ENCODE data around the gene IFT88. TPM values are rescaled to one million over a fixed set of nuclear protein-coding genes. Genes with fewer than 3 reads are reported as not detected.

IFT88 gene
- total RNA-seq, 1 experiment from 2014 or later = 12.1 TPM

DNA sequence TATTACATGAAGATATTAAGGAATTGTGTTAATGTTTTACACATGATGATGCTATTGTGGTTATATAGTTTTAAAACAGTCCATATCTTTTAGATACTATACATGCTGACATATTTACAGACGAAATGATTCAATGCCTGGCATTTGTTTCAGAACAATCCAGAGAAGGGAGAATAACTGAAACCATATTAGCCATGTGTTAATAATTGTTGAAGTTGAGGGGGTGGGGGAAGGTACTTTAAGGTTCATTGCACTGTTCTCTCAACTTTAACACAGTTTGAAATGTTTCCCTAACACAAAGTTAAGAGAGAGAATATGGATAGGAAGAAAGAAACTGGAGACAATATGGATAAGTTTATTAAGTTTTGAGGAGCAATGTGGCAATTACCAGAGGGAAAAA, 47.1 kb upstream of the IFT88 start:
- Mint-ChIP-seq H3K9me3 (ENCODE audit: unreplicated experiment) (no peaks in the 10 kb centered on the region), H3K4me3 (ENCODE audit: unreplicated experiment) (no peak overlapping the region), H3K4me1 (ENCODE audit: low read depth, unreplicated experiment) (no peaks in the 10 kb centered on the region), H3K36me3 (ENCODE audit: insufficient read depth, unreplicated experiment) (no peaks in the 10 kb centered on the region), H3K27ac (ENCODE audit: unreplicated experiment) (no peak overlapping the region), H3K27me3 (ENCODE audit: insufficient read depth, unreplicated experiment) (no peaks in the 10 kb centered on the region)
- no TSS peak for BruUV-seq (replicated peaks)
- no peaks in the 10 kb centered on the region for H3K36me3 ChIP-seq (ENCODE audit: control insufficient read depth, insufficient read depth, low read length)
- DNase-seq = no peak
- ChIA-PET CTCF (no interaction called here), POLR2A (no interaction called here)
- intact Hi-C loops (cut with micrococcal nuclease; ENCODE audit: unreplicated experiment) = no loop called here
- TF ChIP-seq, protein P1, sequence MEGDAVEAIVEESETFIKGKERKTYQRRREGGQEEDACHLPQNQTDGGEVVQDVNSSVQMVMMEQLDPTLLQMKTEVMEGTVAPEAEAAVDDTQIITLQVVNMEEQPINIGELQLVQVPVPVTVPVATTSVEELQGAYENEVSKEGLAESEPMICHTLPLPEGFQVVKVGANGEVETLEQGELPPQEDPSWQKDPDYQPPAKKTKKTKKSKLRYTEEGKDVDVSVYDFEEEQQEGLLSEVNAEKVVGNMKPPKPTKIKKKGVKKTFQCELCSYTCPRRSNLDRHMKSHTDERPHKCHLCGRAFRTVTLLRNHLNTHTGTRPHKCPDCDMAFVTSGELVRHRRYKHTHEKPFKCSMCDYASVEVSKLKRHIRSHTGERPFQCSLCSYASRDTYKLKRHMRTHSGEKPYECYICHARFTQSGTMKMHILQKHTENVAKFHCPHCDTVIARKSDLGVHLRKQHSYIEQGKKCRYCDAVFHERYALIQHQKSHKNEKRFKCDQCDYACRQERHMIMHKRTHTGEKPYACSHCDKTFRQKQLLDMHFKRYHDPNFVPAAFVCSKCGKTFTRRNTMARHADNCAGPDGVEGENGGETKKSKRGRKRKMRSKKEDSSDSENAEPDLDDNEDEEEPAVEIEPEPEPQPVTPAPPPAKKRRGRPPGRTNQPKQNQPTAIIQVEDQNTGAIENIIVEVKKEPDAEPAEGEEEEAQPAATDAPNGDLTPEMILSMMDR (IDR thresholded peaks at IDR 0.05; ENCODE audit: insufficient read depth in 1 of 2, low read depth in 1 of 2, low read length in 1 of 2, severe bottlenecking in 1 of 2, unreplicated experiment in 1 of 2) = no peak
- H3K4me1 ChIP-seq = no peaks in the 10 kb centered on the region
- H3K4me3 ChIP-seq (ENCODE audit: low read depth, low read length) = no peak overlapping the region
- H3K9me3 ChIP-seq = no peaks in the 10 kb centered on the region
- H3K27me3 ChIP-seq (replicated peaks; ENCODE audit: control insufficient read depth, insufficient read depth, low read length) = no peaks in the 10 kb centered on the region

DNA sequence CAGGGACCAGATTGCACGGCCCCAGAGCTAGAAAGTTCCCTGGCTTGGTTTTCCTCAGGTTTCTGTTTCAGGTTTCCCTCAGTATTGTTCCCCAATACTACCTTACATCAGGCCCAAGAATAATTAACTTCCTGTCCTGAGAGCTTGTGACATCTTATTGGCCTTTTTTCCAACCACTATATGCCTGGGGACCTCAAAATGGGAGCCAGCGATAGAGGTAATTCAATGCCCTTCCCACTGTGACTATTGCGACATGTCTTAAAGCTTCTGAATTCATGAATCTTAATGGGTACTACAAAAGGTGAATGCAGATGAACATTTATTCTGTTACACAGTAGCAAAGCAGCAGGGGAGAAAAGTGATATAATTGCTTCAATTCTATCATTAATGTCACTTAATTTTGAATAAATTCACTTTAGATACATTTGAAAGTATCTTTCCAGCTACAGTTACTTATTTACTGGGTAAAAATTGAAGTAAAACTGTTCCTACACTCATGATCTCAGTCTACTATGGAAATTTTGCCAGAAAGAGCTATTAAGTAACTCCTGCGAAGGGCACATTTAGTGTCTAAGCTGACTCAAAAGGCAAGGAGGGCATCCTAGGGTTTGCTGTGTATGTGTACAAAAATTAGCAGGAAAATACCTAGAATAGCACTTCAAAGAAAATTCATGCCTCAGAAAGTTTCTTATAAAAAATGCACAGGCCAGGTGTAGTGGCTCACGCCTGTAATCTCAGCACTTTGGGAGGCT, 45.4 kb upstream of the IFT88 start:
- H3K4me3 ChIP-seq (ENCODE audit: low read depth, low read length) = no peak overlapping the region
- H3K4me1 ChIP-seq = no peaks in the 10 kb centered on the region
- DNase-seq = no peak
- H3K9me3 ChIP-seq = no peaks in the 10 kb centered on the region
- H3K27me3 Mint-ChIP-seq (ENCODE audit: insufficient read depth, unreplicated experiment) = no peaks in the 10 kb centered on the region
- TF ChIP-seq, protein P1 (IDR thresholded peaks at IDR 0.05; ENCODE audit: insufficient read depth in 1 of 2, low read depth in 1 of 2, low read length in 1 of 2, severe bottlenecking in 1 of 2, unreplicated experiment in 1 of 2) = no peak
- H3K27ac Mint-ChIP-seq (ENCODE audit: unreplicated experiment) = no peak overlapping the region
- peaks cover 6% of the 10 kb centered on the region for H3K4me1 Mint-ChIP-seq (ENCODE audit: low read depth, unreplicated experiment)
- no peaks in the 10 kb centered on the region for H3K36me3 ChIP-seq (ENCODE audit: control insufficient read depth, insufficient read depth, low read length)
- ChIA-PET POLR2A (no interaction called here), CTCF (no interaction called here)
- no peaks in the 10 kb centered on the region for H3K9me3 Mint-ChIP-seq (ENCODE audit: unreplicated experiment)
- H3K4me3 Mint-ChIP-seq (ENCODE audit: unreplicated experiment) = no peak overlapping the region
- no TSS peak for BruUV-seq (replicated peaks)
- H3K27me3 ChIP-seq (replicated peaks; ENCODE audit: control insufficient read depth, insufficient read depth, low read length) = no peaks in the 10 kb centered on the region
- intact Hi-C loops (cut with micrococcal nuclease; ENCODE audit: unreplicated experiment) = no loop called here
- H3K36me3 Mint-ChIP-seq (ENCODE audit: insufficient read depth, unreplicated experiment) = no peaks in the 10 kb centered on the region

DNA sequence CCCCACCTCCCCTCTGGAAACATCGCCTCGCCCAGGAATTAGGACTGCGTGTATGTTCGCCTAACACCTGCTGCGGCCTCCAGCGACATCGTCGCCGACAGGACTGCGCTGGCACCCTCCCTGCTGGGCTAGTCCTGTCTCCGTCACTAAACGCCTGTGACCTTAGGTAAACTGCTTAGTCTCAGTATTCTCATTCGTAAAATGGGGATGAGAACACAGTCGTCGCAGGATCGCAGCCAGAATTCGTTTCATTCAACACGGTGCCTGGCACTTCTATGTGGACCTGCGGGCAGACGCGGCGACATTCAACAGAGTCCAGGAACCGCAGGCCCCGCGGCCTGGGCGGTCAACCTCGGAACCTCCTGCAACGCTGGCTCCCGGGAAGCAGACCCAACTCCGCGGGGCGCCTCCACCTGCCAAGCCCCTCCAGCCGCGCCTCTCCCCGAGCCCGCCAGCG, 41.8 kb upstream of the IFT88 start:
- Mint-ChIP-seq H3K27me3 (ENCODE audit: insufficient read depth, unreplicated experiment) (peaks cover 4% of the 10 kb centered on the region), H3K36me3 (ENCODE audit: insufficient read depth, unreplicated experiment) (no peaks in the 10 kb centered on the region), H3K4me3 (ENCODE audit: unreplicated experiment) (peak overlapping the region; percentile 68), H3K9me3 (ENCODE audit: unreplicated experiment) (no peaks in the 10 kb centered on the region), H3K27ac (ENCODE audit: unreplicated experiment) (no peak overlapping the region), H3K4me1 (ENCODE audit: low read depth, unreplicated experiment) (peaks cover 7% of the 10 kb centered on the region)
- ChIA-PET POLR2A (interaction anchor here (0.6 to 0.7 kb wide), 4 partner anchors 10 to 249 kb away, joined by 3 to 6 read pairs (median 4); partner anchors contain the start of gene EEF1AKMT1), CTCF (interaction anchor here (0.6 to 0.7 kb wide), 3 partner anchors 11 to 376 kb away, joined by 3 to 7 read pairs (median 3); no protein-coding TSS in a partner anchor)
- Histone ChIP-seq H3K9me3 (no peaks in the 10 kb centered on the region), H3K27me3 (replicated peaks; ENCODE audit: control insufficient read depth, insufficient read depth, low read length) (no peaks in the 10 kb centered on the region), H3K4me1 (no peaks in the 10 kb centered on the region), H3K36me3 (ENCODE audit: control insufficient read depth, insufficient read depth, low read length) (no peaks in the 10 kb centered on the region), H3K4me3 (ENCODE audit: low read depth, low read length) (peak overlapping the region; percentile 95)
- intact Hi-C loops (cut with micrococcal nuclease; ENCODE audit: unreplicated experiment) = no loop called here
- TF ChIP-seq, protein P1 (IDR thresholded peaks at IDR 0.05; ENCODE audit: insufficient read depth in 1 of 2, low read depth in 1 of 2, low read length in 1 of 2, severe bottlenecking in 1 of 2, unreplicated experiment in 1 of 2) = no peak
- peak in 1 of 2 experiments; percentile 13 for DNase-seq
- TSS peak; percentile 33 for BruUV-seq (replicated peaks)

Data from Caco-2 (cell line).